WTC11 (cell line): Measurements from ENCODE around the gene MAP3K10. TPM values are rescaled to one million over a fixed set of nuclear protein-coding genes. Genes with fewer than 3 reads are reported as not detected.

Source experiments
- CBFB ChIP-seq: sonication (generic); formaldehyde crosslinking; IDR thresholded peaks from 2 replicates; pipeline ENCODE4 v1.8.1; 2022; ENCODE audit warnings: mild to moderate bottlenecking, low read depth, missing genetic modification reagents
- CDX4 ChIP-seq: fragments of 250-450 bp; sonication (Bioruptor Pico); IDR thresholded peaks from 2 replicates; pipeline ENCODE4 v1.9.0; 2021; ENCODE audit warnings: moderate library complexity, mild to moderate bottlenecking, inconsistent platforms, borderline replicate concordance
- ERG ChIP-seq: fragments of 250-450 bp; sonication (Bioruptor Pico); IDR thresholded peaks from 2 replicates; pipeline ENCODE4 v1.8.0; 2021; ENCODE audit warnings: mild to moderate bottlenecking
- ESRRA ChIP-seq: sonication (generic); formaldehyde crosslinking; IDR thresholded peaks from 2 replicates; pipeline ENCODE4 v1.8.1; 2022; ENCODE audit warnings: mild to moderate bottlenecking, missing genetic modification reagents, borderline replicate concordance
- GABPB1 ChIP-seq: sonication (generic); formaldehyde crosslinking; IDR thresholded peaks from 2 replicates; pipeline ENCODE4 v1.8.1; 2023; ENCODE audit warnings: mild to moderate bottlenecking, missing genetic modification reagents
- GRHL2 ChIP-seq: fragments of 250-450 bp; sonication (Bioruptor Pico); IDR thresholded peaks from 2 replicates; pipeline ENCODE4 v1.8.0; 2022; ENCODE audit warnings: mild to moderate bottlenecking, moderate library complexity; ENCODE audit not compliant: insufficient replicate concordance, severe bottlenecking
- GTF2I ChIP-seq: fragments of 250-450 bp; sonication (Bioruptor Pico); conservative IDR thresholded peaks from 2 replicates; pipeline ENCODE4 v1.4.0; 2021; ENCODE audit warnings: mild to moderate bottlenecking
- MLX ChIP-seq: sonication (generic); formaldehyde crosslinking; IDR thresholded peaks from 2 replicates; pipeline ENCODE4 v1.8.1; 2023; ENCODE audit warnings: mild to moderate bottlenecking, missing genetic modification reagents, moderate library complexity
- MYBL2 ChIP-seq: sonication (generic); formaldehyde crosslinking; IDR thresholded peaks from 2 replicates; pipeline ENCODE4 v1.8.1; 2023; ENCODE audit warnings: mild to moderate bottlenecking, moderate library complexity, missing genetic modification reagents
- NFATC4 ChIP-seq: fragments of 250-450 bp; sonication (Bioruptor Pico); IDR thresholded peaks from 2 replicates; pipeline ENCODE4 v1.9.0; 2021; ENCODE audit warnings: mild to moderate bottlenecking
- OVOL2 ChIP-seq: fragments of 250-450 bp; sonication (Bioruptor Pico); IDR thresholded peaks from 2 replicates; pipeline ENCODE4 v1.9.0; 2021; ENCODE audit warnings: mild to moderate bottlenecking, borderline replicate concordance
- RELA ChIP-seq: sonication (generic); formaldehyde crosslinking; IDR thresholded peaks from 2 replicates; pipeline ENCODE4 v1.8.1; 2022; ENCODE audit warnings: missing genetic modification reagents, mild to moderate bottlenecking, borderline replicate concordance
- SP1 ChIP-seq: sonication (generic); formaldehyde crosslinking; conservative IDR thresholded peaks from 2 replicates; pipeline ENCODE4 v1.8.1; 2022; ENCODE audit warnings: missing genetic modification reagents
- USF1 ChIP-seq: sonication (generic); formaldehyde crosslinking; IDR thresholded peaks from 2 replicates; pipeline ENCODE4 v1.8.0; 2022; ENCODE audit warnings: mild to moderate bottlenecking, missing genetic modification reagents
- ZNF121 ChIP-seq: sonication (generic); formaldehyde crosslinking; IDR thresholded peaks from 2 replicates; pipeline ENCODE4 v1.8.0; 2023; ENCODE audit warnings: missing genetic modification reagents
- ZNF396 ChIP-seq: fragments of 250-450 bp; sonication (Bioruptor Pico); IDR thresholded peaks from 2 replicates; pipeline ENCODE4 v1.8.0; 2021; ENCODE audit warnings: mild to moderate bottlenecking, moderate library complexity, borderline replicate concordance
- ZNF532 ChIP-seq: fragments of 250-450 bp; sonication (Bioruptor Pico); IDR thresholded peaks from 2 replicates; pipeline ENCODE4 v1.9.0; 2021; ENCODE audit warnings: mild to moderate bottlenecking, borderline replicate concordance
- total RNA-seq: library from RNA; stranded (reverse); gene quantifications from 3 replicates; pipeline ENCODE4 v1.2.3, GENCODE V29; 2021
- TF ChIP-seq, protein P1 (sequence below): sonication (generic); formaldehyde crosslinking; IDR thresholded peaks from 2 replicates; pipeline ENCODE4 v1.8.0; 2023; ENCODE audit warnings: mild to moderate bottlenecking, missing genetic modification reagents
- TF ChIP-seq, protein P2 (sequence below): fragments of 200-600 bp; IDR thresholded peaks from 2 replicates; pipeline ENCODE4 v1.8.0; 2022; ENCODE audit warnings: antibody characterized with exemption
- TF ChIP-seq, protein P3 (sequence below): sonication (generic); formaldehyde crosslinking; IDR thresholded peaks from 2 replicates; pipeline ENCODE4 v1.8.1; 2023; ENCODE audit warnings: mild to moderate bottlenecking, missing genetic modification reagents
- TF ChIP-seq, protein P4 (sequence below): fragments of 250-450 bp; sonication (Bioruptor Pico); conservative IDR thresholded peaks from 2 replicates; pipeline ENCODE4 v1.9.0; 2021; ENCODE audit warnings: mild to moderate bottlenecking

MAP3K10 gene
- total RNA-seq, 1 experiment from 2014 or later = 23.5 TPM

- TF ChIP-seq ESRRA (CRISPR knock-in tag) = no peak
- TF ChIP-seq NFATC4 = no peak
- no peak for TF ChIP-seq ZNF396 (CRISPR knock-in tag)
- no peak for TF ChIP-seq MLX (CRISPR knock-in tag)
- TF ChIP-seq, protein P1, sequence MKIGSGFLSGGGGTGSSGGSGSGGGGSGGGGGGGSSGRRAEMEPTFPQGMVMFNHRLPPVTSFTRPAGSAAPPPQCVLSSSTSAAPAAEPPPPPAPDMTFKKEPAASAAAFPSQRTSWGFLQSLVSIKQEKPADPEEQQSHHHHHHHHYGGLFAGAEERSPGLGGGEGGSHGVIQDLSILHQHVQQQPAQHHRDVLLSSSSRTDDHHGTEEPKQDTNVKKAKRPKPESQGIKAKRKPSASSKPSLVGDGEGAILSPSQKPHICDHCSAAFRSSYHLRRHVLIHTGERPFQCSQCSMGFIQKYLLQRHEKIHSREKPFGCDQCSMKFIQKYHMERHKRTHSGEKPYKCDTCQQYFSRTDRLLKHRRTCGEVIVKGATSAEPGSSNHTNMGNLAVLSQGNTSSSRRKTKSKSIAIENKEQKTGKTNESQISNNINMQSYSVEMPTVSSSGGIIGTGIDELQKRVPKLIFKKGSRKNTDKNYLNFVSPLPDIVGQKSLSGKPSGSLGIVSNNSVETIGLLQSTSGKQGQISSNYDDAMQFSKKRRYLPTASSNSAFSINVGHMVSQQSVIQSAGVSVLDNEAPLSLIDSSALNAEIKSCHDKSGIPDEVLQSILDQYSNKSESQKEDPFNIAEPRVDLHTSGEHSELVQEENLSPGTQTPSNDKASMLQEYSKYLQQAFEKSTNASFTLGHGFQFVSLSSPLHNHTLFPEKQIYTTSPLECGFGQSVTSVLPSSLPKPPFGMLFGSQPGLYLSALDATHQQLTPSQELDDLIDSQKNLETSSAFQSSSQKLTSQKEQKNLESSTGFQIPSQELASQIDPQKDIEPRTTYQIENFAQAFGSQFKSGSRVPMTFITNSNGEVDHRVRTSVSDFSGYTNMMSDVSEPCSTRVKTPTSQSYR = no peak
- TF ChIP-seq OVOL2 = no peak
- no peak for TF ChIP-seq USF1 (CRISPR knock-in tag)
- TF ChIP-seq GTF2I (CRISPR knock-in tag) = no peak
- 0 out of 2 replicates have a peak, but pooled peaks have one; percentile 26 for TF ChIP-seq MYBL2
- TF ChIP-seq CBFB (CRISPR knock-in tag) = no peak
- TF ChIP-seq, protein P2, sequence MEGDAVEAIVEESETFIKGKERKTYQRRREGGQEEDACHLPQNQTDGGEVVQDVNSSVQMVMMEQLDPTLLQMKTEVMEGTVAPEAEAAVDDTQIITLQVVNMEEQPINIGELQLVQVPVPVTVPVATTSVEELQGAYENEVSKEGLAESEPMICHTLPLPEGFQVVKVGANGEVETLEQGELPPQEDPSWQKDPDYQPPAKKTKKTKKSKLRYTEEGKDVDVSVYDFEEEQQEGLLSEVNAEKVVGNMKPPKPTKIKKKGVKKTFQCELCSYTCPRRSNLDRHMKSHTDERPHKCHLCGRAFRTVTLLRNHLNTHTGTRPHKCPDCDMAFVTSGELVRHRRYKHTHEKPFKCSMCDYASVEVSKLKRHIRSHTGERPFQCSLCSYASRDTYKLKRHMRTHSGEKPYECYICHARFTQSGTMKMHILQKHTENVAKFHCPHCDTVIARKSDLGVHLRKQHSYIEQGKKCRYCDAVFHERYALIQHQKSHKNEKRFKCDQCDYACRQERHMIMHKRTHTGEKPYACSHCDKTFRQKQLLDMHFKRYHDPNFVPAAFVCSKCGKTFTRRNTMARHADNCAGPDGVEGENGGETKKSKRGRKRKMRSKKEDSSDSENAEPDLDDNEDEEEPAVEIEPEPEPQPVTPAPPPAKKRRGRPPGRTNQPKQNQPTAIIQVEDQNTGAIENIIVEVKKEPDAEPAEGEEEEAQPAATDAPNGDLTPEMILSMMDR = peak; percentile 65
- TF ChIP-seq GABPB1 (CRISPR knock-in tag) = no peak
- TF ChIP-seq ERG (CRISPR knock-in tag) = no peak
- TF ChIP-seq, protein P3, sequence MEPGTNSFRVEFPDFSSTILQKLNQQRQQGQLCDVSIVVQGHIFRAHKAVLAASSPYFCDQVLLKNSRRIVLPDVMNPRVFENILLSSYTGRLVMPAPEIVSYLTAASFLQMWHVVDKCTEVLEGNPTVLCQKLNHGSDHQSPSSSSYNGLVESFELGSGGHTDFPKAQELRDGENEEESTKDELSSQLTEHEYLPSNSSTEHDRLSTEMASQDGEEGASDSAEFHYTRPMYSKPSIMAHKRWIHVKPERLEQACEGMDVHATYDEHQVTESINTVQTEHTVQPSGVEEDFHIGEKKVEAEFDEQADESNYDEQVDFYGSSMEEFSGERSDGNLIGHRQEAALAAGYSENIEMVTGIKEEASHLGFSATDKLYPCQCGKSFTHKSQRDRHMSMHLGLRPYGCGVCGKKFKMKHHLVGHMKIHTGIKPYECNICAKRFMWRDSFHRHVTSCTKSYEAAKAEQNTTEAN = no peak
- TF ChIP-seq ZNF121 = no peak
- TF ChIP-seq, protein P4, sequence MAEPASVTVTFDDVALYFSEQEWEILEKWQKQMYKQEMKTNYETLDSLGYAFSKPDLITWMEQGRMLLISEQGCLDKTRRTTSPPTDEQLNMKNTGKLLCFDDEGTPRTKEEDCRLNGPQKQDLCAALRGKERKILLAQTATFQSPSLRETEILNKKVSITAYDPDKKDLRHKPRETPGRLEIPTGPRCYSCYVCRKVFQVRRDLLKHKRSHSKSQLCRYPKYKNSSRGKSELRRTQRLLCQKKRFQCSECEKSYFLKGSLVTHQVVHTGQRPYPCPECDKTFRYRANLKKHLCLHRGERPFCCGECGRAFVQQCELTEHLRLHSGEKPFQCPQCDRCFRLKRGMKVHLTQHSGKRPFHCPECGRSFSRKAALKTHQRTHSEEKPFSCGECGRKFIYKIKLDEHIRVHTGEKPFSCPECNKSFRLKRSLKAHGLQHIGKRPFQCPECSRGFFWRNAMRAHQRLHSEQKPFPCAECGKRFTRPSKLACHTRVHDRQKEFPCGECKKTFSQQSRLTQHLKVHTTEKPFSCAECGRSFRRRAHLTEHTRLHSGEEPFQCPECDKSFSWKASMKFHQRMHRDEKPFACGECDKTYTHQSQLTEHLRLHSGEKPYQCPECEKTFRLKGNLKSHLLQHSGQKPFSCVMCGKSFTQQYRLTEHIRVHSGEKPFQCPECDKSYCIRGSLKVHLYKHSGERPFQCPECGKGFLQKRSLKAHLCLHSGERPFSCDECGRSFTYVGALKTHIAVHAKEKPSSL (CRISPR knock-in tag) = no peak
- TF ChIP-seq RELA (CRISPR knock-in tag) = 0 out of 2 replicates have a peak, but pooled peaks have one; percentile 33
- TF ChIP-seq GRHL2 (CRISPR knock-in tag) = no peak
- TF ChIP-seq ZNF532 (CRISPR knock-in tag) = no peak
- TF ChIP-seq CDX4 (CRISPR knock-in tag) = no peak
- peak; percentile 38; the same call in 1 of the 2 replicates for TF ChIP-seq SP1
These were observed 26.0 kb downstream of the MAP3K10 start (continued) for GRCh38 chr19:40217027-40217810.
